Activated CD4-positive, alpha-beta T cell treated with anti-CD3 and anti-CD28 coated beads, Interleukin-2, Interleukin-6, amounts not matched to agents 100 ng/mL and 50 ng/mL, durations not matched to agents 16 hours and 8 hours (primary cell): ENCODE measurements around the gene TNFRSF25.
"Not testable (repeated sequence)": the region's sequence is repeated elsewhere in the genome, so short reads cannot be mapped to it uniquely, and the experiment has no call there.

ENCODE experiments used
- DNase-seq: peaks from one replicate; pipeline ENCODE4 v3.0.0-alpha.2; 2020

The TNFRSF25 gene

DNA sequence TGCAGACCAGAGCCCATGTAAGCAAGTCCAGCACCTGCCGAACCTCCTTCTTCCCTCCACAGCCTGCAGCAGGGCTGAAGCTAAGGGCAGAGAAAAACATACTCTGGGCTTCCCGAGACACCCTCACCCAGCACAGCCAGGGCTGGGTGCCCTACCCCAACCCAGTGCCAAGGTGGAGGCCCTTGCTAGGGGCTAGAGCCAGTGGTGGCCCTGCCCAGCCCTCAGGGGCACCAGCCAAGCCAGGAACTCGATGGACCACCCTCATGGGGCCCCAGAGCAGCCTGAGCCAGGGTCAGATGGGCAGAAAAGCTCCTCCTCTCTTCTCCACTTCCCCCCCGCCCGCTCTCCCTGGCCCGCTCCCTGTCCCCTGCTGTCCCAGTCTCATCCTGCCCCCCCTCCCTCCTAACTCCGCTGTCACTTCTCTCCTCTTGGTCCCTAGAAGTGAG is 15.9 kb downstream of the TNFRSF25 start:
- DNase-seq: no peak

- DNase-seq: no peak
Measured at GRCh38 chr1:6448749-6449631, 17.0 kb downstream of the TNFRSF25 start.

- DNase-seq: no peak
Measured at GRCh38 chr1:6447818-6448748, 17.9 kb downstream of the TNFRSF25 start.

- DNase-seq: no peak
Measured at GRCh38 chr1:6447016-6447817, 18.8 kb downstream of the TNFRSF25 start.

DNA sequence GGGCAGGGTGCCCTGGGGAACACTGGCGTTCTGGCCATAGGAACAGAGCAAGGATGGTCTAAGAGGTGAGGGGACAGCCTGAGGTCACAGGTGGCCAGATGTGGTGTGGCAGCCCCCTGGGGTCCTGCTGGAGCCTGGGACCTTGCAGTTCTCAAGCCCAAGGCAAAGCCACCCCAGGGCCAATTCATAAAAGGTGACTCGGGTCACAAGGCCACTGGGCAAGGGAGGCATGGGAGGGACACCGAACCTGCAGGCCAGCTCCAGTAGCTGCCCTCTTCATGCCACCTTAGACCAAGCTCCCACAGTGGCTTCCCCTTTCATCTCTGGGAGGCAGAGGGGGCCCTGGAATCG is 19.3 kb downstream of the TNFRSF25 start:
- no peak for DNase-seq

DNA sequence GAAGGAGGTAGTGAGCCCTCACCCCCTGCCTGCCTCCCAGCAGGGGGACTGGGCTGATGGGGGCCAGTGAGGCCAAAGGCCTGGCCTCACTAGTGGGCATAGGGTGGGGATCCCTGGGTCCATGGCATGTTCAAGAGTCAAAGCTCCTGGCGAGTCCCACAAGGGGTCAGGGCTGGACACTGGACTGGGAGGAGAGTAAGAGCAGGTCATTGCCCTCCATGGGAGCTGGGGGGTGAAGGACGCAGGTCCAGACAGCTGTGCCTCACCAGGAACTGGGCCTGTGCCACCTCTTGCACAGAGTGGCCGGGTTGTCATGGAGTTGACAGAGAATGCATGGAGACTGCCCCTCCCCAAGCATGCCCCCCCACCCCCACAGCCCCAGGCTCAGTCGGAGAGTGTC is 20.0 kb downstream of the TNFRSF25 start:
- DNase-seq: not testable (repeated sequence)

- peak; percentile 47 for DNase-seq
Measured at GRCh38 chr1:6445062-6445763, 20.8 kb downstream of the TNFRSF25 start.

GRCh38 chr1:6444377-6444776 is 21.6 kb downstream of the TNFRSF25 start:
- no peak for DNase-seq

- no peak for DNase-seq
Measured at GRCh38 chr1:6443339-6444115, 22.4 kb downstream of the TNFRSF25 start.

- no peak for DNase-seq
Measured at GRCh38 chr1:6441586-6441985, 24.4 kb downstream of the TNFRSF25 start.

- DNase-seq: peak; percentile 77
Measured at GRCh38 chr1:6440198-6441126, 25.5 kb downstream of the TNFRSF25 start.

DNA sequence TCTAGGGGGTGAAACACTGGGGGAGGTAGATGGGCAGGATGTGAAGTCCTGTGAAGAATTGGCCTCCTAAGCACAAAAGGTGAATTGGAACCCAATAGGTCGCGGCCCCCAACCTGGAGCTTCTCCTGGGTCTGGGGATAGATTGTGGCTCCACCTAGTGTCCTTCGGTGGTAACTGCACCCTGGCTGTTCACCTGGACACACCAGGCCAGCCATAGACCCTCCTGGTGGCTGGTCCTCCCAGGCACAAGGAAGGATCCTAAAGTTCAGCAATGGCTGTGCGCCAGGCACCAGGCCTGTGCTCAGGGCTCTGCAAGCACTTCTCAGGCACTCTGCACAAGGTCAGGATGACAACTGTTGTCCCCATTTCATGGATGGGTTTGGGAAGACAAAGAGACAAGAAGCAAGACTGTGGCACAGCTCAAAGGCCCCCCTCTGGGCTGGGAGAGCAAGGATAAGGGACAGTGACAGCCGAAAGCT is 27.9 kb downstream of the TNFRSF25 start:
- DNase-seq: peak; percentile 83

GRCh38 chr1:6437012-6437700 is 28.8 kb downstream of the TNFRSF25 start:
- not testable (repeated sequence) for DNase-seq

GRCh38 chr1:6436277-6436676 is 29.7 kb downstream of the TNFRSF25 start:
- DNase-seq: not testable (repeated sequence)

GRCh38 chr1:6435547-6435946 is 30.4 kb downstream of the TNFRSF25 start:
- no peak for DNase-seq

GRCh38 chr1:6435129-6435528 is 30.8 kb downstream of the TNFRSF25 start:
- no peak for DNase-seq

DNA sequence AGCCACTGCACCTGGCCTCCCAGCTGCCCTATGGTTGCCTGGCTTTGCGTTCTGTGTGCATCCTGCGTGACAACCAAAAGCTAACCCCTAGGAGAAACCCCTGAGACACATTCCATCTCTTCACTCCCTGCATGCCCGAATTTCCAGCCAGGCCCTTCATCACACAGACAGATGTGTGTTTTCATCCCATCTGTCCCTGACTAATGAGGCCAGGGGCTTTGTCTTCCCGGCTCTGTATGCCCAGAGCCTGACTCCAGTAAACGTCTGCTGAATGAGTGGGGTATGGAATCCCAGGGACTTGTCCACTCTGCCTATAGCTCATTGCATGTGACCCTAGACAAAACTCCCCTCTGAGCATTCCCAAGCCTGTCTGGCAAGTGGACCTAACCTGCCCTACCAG is 31.8 kb downstream of the TNFRSF25 start:
- no peak for DNase-seq

DNA sequence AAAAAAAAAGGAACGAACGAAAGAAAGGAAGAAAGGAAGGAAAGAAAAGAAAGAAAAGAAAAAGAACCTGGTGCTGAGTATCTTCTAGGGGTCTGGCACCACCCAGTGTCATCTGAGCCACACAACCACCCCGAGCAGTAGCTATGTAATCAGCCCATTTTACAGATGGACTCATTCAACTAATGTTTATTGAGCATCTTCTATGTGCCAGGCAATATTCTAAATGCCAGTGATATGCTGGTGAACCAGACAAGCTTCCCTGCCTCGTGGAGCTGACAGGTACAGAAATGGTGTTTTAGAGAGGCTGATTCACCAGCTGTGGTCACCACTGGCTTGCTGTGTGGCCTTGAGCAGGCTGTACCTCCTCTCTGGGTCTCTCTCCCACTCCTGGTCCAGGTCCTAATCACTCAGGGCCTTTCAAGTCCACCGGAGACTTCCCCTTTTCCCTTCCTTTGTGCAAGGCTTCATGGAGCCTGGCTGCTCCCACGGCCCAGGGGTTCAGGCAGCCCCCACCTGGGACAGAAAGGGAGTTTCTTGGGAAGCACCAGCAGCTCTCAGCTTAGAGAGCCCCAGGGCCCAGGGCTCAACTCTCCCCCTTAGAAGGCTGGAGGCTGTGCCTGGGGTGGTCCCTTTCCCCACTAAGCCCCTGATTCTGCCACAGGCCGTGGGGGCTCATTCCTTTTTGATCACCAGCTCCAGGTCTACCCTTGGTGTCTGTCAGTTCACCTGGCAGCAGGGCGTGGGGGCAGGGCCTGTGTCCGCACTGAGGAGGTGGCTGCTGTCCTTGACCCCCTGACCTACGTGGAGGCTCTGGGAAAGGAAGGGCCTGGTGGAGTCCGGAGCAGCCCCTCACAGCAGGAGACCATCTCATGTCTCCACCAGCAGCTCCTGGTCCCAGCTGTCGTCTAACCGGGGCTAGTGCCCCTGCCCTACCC is 34.1 kb downstream of the TNFRSF25 start:
- DNase-seq: not testable (repeated sequence)
